Stimulated activated CD4-positive, alpha-beta T cell treated with anti-CD3 and anti-CD28 coated beads, Interleukin-12 subunit alpha, Interleukin-12 subunit beta, amount 100 ng/mL, for 24 hours (primary cell): ENCODE results near the gene SLC9A4.
A peak's percentile ranks its signal among the peaks of the same experiment; 100 is the strongest.

ENCODE experiments used
- DNase-seq, 2 experiments: peaks; one replicate each; pipeline ENCODE4 v3.0.0-alpha.2; 2020; ENCODE audit warnings: low read depth in 2 of 2

The SLC9A4 gene

DNA sequence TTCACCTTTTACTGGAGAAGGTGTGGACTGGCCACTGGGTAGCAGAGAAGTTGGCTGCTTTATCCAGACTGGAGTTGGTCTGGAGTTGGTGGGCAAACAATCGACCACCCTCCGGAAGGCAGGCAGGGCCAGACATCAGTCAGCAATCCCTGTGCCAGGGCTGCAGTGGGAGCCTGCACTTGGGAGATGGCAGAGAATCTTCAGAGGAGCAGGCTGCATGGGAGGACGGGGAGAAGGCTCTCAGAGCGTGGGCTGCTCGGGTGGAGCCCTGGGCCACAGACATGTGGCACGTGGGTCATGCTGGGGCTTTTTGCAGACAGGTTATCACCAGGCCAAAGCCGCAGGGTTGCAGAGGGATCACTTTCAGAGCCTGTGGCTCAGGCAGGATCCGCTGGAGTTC lies 29.6 kb downstream of the SLC9A4 start:
- no peak for DNase-seq

DNA sequence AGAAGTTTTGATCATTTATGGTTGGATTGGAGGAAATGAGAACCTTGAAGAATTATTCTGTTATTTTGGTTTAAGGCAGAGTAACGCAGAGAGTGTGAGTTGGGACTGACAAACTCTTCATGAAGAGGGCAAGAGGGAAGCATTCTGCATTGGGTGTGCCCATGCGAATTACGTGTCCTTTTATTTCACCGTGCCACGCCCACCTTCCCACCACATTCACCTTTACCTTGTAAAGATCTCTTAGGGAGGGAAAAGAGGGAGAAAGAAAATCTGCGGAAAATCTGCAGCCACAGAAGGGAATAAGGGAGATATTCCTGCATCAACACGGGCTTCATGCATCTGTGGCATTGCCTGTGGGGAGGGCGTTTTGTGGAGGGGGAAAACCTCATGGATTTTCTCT lies 31.8 kb downstream of the SLC9A4 start:
- DNase-seq: no peak

DNA sequence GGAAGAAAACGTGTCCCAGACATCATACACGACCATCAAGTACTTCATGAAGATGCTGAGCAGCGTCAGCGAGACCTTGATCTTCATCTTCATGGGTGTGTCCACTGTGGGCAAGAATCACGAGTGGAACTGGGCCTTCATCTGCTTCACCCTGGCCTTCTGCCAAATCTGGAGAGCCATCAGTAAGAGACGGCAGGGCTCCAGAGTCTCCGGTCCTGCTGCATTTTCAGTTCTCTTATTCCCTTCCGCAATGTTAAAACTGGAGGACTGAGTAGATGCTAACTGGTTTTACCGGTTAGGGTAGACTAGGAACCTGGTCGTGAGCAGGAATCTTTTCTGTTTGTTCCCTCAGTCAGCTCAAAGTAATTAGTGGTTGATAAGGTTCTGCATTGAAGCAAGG lies 32.3 kb downstream of the SLC9A4 start:
- DNase-seq: no peak

DNA sequence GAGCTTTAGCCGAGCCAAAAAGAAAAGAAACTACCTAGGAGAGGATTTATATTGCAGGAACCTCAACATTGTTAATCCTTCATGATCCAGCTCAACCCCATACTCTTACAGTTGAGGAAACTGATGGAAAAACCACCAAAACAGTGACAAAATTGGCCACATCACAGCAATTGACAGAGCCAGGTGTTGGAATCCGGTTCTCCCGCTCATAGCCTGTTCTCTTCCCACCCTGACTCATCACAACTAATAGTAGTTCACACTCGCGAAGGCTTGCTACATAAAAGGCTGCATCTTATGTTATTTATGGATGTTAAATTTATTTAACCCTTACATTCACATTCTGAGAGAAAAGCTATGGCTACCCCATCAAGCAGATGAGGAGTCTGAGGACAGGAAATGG lies 33.7 kb downstream of the SLC9A4 start:
- no peak for DNase-seq

DNA sequence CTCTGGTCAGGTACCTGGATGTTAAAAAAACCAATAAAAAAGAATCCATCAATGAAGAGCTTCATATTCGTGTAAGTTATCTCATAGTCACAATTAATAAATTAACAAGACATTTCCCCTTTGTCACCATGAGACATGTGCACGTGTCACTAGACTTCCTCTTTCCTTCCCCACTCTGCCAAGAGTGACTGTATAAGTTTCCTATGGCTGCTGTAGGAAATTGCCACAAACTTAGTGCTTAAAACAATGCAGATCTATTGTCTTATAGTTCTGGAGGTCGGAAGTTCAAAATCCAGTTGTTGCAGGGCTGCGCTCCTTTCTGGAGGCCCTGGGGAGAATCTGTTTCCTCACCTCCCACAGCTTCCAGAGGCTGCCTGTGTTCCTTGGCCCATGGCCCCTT lies 35.8 kb downstream of the SLC9A4 start:
- no peak for DNase-seq

DNA sequence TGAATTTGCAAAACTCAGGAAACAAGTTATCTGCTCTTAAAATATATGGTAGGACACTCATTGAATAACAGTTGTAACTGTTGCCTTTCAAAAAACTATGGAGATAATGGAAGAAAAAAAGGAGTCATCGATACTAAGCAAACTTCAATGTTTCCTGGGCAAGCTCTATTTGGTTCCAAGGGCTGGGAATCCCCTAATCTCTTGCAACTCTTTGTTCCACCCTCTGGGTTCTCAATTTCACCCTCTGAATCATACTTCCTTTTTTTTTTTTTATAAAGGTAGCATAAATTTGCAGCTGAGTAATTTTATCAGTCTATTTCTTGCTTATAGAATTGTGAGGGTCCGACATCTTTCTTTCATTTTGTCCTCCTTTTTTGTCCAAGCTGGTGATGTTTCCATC lies 36.7 kb downstream of the SLC9A4 start:
- no peak for DNase-seq

DNA sequence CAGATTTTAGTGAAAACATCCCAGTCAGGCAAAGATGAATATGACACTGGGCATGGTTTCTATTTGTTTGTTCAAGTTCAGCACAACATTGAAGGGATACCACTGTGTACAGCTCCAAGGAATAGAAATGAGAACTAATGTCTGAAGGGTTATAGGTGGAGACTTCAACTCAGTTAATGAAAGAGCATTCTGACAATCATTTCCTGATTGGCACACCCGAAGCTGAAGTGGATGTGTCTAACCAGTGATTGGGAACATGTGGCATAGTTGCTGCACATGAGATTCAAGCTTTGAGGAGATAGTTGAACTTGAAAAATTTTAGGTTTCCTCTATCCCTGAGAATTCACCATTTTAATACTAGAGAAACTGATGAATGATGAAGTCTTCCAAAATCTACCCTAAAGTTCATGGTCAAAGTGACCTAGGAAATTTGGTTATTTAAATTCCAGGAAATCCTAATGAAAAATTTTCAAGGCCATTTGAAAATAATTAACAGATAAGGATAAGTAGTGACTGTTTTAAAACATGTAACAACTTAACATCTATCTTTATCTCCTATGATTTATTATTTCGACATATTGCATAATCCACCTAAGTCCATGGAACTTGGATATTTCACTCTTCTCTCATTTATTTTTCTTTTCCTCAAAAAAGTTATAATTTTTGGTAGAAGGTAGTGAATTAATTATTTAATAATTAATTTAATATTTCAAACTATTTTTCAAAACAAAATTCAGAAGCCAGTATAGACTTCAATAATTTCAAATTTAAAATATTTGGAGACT lies 38.0 kb downstream of the SLC9A4 start:
- DNase-seq: no peak

DNA sequence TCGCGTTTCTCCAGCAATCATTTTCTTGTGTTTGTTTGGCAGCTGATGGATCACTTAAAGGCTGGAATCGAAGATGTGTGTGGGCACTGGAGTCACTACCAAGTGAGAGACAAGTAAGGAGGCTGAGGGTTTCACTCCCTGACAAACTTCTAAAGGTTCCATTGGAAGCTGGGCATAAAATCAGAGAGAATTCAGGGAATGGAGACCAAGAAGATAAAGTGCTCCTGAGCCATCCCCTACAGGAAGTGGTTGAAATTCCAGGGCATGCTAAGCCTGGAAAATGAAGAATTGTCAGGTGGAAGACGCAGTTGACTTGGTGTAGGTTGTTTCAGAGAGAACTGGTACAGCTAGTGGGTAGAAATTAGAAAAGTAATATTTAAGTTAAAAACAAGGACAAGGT lies 39.1 kb downstream of the SLC9A4 start:
- DNase-seq: no peak

DNA sequence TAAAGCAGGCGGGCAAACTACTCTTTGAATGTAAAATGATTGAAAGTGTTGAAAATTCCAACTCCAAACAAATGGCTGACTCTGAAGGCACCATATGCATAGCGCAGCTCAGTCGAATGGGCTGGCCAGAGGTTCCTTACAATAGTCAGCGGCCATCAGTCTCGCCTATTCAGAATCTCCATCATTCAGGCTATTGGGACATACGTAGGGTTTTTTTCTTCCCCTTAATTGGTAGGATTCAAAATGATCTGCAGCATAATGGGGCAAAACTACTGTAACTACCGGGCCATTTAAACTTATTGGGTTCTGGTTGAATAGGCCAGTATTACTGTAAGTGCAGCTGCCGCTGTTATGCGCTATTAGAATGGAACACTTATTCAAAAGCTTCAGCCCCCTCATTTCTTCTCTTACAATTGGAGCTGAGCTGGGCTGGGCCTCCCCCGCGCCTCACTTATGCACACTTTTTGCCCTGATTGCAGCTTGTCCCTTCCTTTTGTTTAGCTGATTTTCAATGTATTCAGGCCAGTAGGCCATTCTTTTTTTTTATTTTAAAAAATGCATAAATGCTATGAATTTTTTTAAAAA lies 40.4 kb downstream of the SLC9A4 start:
- DNase-seq: no peak

DNA sequence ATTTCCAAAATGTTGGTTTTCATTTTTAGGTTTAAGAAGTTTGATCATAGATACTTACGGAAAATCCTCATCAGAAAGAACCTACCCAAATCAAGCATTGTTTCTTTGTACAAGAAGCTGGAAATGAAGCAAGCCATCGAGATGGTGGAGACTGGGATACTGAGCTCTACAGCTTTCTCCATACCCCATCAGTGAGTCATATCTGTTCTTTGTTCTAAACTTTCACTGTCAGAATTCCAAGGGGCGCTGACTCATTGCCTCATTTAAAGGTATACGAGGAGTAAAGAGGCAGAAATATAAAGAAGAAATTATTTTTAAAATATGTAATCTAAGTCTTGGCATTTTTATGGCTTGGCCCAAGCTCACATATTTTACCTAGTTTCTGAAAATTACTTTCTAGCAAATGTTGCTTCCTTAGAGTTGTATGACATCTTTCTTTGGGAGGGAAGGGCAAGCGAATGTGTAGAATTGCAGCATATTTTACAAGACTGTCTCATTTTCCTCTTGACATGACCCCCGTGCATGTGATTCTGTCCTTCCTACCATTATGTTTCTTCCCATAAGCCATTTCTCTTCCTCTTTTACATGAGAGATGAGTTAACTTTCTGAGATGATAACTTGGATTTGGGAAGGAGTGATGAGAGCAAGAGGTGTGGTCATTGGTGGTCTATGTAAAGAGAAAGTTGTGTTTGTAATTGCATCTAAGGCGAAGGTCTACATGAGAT lies 41.2 kb downstream of the SLC9A4 start:
- no peak for DNase-seq

DNA sequence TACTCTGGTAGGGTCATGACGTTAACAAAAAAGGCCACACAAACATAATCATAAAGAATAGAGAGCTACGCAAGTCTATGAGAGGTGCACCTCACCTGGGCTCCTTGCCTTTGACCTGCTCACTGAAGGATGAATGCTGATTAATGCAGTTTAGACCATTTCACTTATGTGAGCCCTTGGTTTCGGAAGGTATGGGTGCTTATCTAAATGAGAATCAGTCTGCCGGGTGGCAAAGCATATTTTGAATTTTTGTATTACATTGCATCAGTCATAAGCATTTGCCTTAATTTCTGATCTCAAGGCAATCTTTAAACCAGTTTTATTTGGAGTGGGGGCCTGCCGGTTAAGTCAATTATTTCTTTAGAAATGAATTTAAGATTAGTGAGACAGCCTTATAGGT lies 42.8 kb downstream of the SLC9A4 start:
- DNase-seq: no peak

DNA sequence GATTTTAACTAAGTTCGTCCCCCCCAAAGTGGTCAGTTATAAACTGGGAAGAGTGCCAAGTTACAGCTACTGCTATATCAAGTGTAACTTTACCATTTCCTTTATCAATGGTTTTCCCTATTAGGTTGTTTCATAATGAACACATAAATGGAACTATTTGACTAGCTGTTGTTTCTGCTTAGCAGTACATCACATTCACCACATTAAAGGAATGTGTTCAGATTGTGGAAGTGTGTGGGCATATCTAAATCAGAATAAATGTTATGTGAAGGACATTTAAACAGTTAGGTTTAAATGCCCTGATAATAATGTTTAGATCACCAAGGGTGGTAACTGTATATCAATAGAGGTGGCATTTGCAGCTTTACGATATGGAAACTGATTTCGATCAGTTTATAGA lies 45.1 kb downstream of the SLC9A4 start:
- no peak for DNase-seq

DNA sequence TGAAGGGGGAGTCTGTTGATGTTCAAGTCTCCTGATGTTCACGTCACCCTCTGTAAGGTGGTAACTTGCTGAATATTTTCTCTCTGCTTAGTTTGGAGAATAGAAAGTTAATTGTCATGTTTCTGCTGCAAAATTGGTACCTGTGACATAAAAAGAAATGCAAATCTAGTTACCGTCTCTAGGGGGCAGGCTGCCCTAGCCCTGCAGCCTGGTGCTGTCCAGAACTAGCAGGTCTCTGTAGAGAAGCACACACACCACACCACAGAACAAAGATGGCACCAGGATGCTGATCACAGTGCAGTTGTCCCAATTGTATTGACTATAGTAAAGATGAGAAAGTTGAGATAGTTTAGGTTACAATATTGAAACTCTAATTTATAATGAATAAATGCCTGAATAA lies 47.0 kb downstream of the SLC9A4 start:
- DNase-seq: peak in 1 of 2 experiments; percentile 5

DNA sequence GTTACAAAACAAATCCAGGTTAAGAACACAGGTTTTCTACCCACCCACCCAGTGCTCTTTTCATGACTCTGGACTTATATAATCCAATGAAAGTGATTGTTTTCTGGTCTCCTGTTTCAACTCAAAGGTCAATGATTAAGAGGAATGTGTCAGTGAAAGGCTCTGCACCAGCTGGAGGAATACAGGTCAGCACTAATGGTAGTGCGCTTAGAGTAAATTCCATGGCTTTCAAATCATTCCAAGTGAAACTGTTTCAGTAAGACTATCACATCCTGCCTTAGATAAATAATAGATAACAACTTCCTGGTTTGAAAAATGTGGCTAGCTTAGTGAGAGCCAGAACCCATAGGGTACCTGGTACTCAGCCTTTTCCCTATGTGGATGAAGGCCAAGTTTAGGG lies 47.8 kb downstream of the SLC9A4 start:
- no peak for DNase-seq

DNA sequence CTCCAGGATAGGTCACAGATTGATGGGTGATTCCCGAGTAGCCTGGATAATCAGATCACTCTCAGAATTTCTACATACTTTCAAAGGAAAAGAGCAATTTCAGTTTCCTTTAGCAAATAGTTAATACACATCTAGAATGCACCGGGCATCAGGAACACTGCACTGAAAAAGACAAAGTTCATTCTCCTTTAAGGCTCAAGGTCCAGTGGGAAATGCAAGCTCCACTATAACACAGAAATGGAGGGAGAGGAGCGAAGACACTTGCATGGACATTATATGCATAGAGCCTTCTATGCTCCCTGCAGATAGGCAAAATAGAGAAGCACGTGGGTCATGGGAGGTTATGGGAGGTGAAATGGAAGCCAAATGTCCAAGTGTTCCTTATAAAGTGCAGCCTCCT lies 49.1 kb downstream of the SLC9A4 start:
- DNase-seq: no peak

DNA sequence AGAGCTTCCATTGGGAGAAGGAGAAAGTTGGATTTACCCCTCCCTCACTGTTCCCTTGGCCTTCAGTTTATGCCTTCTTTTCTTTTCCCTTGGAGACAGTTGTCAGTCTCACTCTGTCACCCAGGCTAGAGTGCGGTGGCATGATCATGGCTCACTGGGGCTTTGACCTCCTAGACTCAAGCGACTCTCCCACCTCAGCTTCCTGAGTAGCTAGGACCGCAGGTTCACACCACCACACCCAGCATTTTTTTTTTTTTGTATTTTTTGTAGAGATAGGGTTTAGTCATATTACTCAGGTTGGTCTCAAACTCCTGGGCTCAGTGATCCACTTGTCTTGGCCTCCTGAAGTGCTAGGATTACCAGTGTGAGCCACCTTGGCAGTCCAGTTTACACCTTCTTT lies 49.9 kb downstream of the SLC9A4 start:
- DNase-seq: no peak

DNA sequence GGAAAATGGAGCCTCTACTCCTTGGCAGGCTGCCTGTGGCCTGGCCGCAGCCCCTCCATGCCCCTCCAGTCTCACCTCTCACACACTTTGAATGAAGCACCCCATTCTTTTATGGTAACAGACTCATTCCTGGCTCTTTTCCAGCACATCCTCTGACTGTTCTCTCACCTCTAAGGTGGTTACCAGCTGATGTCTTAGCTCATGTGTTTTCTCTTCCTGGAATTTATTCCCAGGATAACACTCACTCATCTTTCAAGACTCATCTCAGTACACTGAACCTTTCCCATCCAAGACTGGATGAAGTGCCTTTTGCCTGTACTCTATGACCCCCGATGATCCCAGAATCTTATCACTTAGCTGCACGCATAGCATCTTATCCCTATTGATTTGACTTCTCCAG lies 50.6 kb downstream of the SLC9A4 start:
- DNase-seq: no peak

DNA sequence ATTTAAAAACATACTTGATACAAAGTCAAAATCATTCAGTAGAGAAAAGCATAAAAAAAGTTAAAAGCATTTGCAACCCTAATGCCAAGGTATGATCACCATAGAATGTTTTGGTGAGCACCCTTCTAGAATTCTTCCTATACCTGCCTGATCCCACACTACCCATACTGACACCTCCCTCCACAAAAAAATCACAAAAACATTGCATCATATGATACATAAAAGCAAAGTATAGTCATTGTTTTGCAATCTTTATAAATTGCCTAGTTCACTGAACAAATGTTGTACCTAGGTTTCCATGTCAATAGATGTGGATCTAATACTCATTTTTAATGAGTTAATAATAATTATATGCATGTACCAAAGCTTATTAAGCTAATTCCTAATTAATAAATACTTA lies 54.1 kb downstream of the SLC9A4 start:
- DNase-seq: no peak

DNA sequence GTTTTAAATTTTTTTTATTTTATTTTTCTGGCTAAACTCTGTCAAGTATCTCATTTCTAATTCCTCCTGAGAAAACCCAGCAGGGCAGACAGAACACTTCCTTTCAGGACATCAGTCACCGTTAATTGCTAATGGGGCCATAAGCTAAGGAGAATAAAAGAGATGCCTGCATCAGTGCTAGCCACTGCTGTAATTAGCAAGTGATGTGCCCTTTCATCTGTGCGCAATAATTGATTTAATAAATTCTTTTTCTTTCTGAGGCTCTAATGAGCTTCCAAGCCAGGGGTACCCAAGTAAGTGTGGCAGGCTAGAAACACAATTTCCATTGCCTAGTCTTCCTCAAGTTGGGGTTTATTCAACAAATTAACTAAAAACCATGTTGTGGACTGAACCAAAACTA lies 65.5 kb downstream of the SLC9A4 start:
- DNase-seq: no peak

DNA sequence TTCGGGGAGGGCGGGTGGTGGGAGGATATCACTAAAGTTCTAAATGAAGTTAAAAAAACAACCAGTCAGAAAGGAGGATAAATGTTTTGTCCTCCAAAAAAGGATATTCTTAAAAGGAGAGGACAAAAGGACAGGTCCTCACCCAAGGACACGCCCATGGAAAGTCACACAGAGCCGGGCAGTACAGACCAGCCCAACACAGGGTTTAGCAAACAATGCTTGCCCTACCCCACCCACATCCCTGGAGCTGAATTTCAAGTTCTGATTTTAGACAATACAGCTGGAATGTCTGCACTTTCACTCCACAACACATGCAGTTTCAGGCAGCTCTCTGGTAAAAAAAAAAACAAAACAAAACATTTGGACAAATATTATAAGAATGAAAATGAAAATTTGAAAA lies 67.9 kb downstream of the SLC9A4 start:
- DNase-seq: no peak

DNA sequence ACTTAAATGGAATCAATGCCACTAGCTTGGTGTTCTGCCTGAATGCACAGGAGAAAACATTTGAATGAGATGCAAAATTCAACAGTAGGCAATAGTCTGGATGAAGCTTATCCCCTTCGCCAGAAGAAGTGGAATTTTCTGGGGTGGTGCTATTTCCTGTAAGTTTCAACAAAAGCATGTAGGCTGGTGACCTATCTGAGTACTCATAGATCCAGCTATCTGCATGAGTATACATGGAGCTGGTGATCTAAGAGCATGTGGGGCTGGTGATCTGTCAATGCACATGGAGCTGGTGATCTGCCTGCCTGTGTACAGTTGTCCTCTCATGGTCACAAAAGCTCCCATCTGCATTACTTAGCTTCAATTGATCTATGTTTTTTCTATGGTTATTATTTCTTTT lies 71.2 kb downstream of the SLC9A4 start:
- no peak for DNase-seq

DNA sequence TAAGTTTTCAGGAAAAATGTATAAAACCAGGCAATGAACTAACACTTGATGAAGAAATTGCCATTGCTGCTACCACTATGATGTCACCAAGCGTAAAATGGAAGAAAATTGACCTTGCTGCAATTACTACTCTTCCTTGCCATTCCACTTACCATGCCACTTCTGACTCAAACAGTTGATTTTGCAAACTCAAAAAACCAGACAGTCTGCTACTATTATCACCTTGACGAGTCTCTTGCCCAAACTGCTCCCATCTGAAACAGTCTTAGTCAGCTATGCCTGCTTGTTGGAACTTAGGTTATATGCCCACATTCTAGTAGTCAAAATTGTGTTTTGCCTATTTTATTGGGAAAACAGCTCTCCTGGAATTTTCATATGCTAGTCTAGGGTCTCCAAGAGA lies 74.4 kb downstream of the SLC9A4 start:
- DNase-seq: no peak

DNA sequence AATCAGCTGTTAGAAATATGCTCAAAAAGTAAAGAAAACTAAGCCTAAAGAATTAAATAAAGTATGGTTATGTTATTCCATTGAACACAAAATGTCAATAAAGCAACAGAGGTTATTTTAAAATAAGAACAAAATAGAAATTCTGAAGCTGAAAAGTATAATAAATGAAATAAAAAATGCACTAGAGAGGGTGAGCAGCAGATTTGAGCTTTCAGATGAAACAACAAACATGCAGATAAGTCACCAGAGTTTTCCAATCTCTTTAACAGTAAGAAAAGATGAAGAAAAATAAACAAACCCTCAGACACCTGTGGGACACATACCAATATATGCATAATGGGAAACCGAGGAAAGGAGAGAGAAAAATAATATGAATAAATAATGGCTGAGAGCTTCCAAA lies 76.0 kb downstream of the SLC9A4 start:
- DNase-seq: no peak
